ENCODE results near the gene DBF4. TPM values are rescaled to one million over a fixed set of nuclear protein-coding genes. Genes with fewer than 3 reads are reported as not detected.

Gene DBF4
- total and polyA plus RNA-seq, 2 of the 13 experiments (the other 11 are each of a cell fraction or from before 2014, with no cell fraction given) = 5.0 to 64.4 TPM

GRCh38 chr7:87876040-87876868 is at the start of gene DBF4, which contains the start of gene SLC25A40 (continued):
- TF ChIP-seq ZHX2 (IDR thresholded peaks at IDR 0.05; ENCODE audit: low read depth) (no peak), ZHX2 (CRISPR knock-in tag; IDR thresholded peaks at IDR 0.05; ENCODE audit: borderline replicate concordance) (no peak), ZNF550 (CRISPR knock-in tag; IDR thresholded peaks at IDR 0.05; ENCODE audit: borderline replicate concordance) (no peak), NFE2L2 (IDR thresholded peaks at IDR 0.05; ENCODE audit: low read length) (no peak), ZSCAN9 (CRISPR knock-in tag; IDR thresholded peaks at IDR 0.05; ENCODE audit: borderline replicate concordance) (no peak), AHR (CRISPR knock-in tag; IDR thresholded peaks at IDR 0.05) (no peak), YY1 (IDR thresholded peaks at IDR 0.05; ENCODE audit: insufficient read depth, insufficient replicate concordance, low read depth, low read length) (peak; percentile 59), HDAC2 (CRISPR knock-in tag; IDR thresholded peaks at IDR 0.05) (peak; percentile 10), IKZF1 (IDR thresholded peaks at IDR 0.05) (no peak), ZNF749 (CRISPR knock-in tag; IDR thresholded peaks at IDR 0.05; ENCODE audit: borderline replicate concordance) (peak; percentile 95), FLYWCH1 (CRISPR knock-in tag; IDR thresholded peaks at IDR 0.05) (0 out of 2 replicates have a peak, but pooled peaks have one; percentile 27), ZHX1 (CRISPR knock-in tag; IDR thresholded peaks at IDR 0.05; ENCODE audit: low read depth) (peak; percentile 49; the same call in 1 of the 2 replicates), HOXA7 (CRISPR knock-in tag; IDR thresholded peaks at IDR 0.05) (no peak), ZSCAN30 (CRISPR knock-in tag; IDR thresholded peaks at IDR 0.05) (0 out of 2 replicates have a peak, but pooled peaks have one; percentile 49), ZBTB44 (CRISPR knock-in tag; IDR thresholded peaks at IDR 0.05) (no peak), ZNF101 (CRISPR knock-in tag; IDR thresholded peaks at IDR 0.05; ENCODE audit: borderline replicate concordance, low read depth) (no peak), FOSL1 (CRISPR knock-in tag; IDR thresholded peaks at IDR 0.05; ENCODE audit: borderline replicate concordance) (no peak), LCORL (IDR thresholded peaks at IDR 0.05) (no peak), LCORL (CRISPR knock-in tag; IDR thresholded peaks at IDR 0.05) (peak; percentile 81)
